Right ventricle myocardium superior (tissue), 1 donor: ENCODE results near the gene ARHGDIG. TPM values are rescaled to one million over a fixed set of nuclear protein-coding genes. Genes with fewer than 3 reads are reported as not detected.

Source experiments
- ATAC-seq: fragments of 200-7000 bp; cut with Tn5 transposase; one replicate; pipeline ENCODE4 v1.9.1; 2020; ENCODE audit warnings: mild to moderate bottlenecking; ENCODE audit not compliant: poor library complexity
- DNase-seq: peaks from one replicate; pipeline ENCODE4 v3.0.0-alpha.2; 2020
- intact Hi-C: fragments of 100-400 bp; cut with DNase I; formaldehyde crosslinking; loops from one replicate; pipeline ENCODE4 v1.11.2; 2022
- total RNA-seq: library from RNA; stranded (reverse); fragmentation: NEBNext Ultra II Directional; extraction: Animal tissue kit (Norgen Biotek cat#: 25700); gene quantifications from one replicate; pipeline ENCODE4 v1.2.1, GENCODE V29; 2021
- donor health status: DM: no; HTN: yes; CAD: no; lungs with severe emphysema.

Gene ARHGDIG
- total RNA-seq, 1 donor from 2014 or later, result 9.3 TPM

DNA sequence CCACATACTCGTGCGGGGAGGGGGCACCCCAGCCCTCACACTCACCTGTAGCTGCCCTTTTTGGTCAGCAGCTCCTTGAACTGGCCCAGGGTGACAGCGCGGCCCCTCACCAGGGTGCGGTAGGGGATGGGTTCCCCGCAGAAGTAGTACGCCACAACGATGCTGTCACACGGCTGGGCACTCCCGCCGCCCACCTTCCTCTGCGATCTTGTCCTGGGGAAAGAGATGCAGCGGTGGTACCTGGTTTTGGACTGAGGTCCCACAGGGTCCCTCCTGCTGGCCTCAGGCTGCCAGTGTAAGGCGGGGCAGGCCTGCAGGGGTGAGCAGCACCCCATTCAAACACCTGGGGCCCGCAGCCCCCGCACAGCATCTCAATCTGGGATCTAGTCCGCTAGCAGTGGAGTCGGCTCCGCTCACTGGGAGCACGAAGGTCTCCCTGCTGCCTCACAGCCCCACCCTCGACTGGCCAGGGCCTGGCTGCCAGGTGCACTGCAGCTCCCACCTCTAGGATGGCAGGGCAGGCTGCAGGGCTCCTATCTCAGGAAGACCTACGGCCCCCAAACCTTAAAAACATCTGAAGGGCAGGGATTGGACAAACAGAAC lies 9.1 kb downstream of the ARHGDIG start:
- DNase-seq (no peak), ATAC-seq (no peak)
- intact Hi-C loops, result no loop called here

- DNase-seq, result no peak
- intact Hi-C loops, result no loop called here
- ATAC-seq, result no peak
Observed at GRCh38 chr16:290015-290680, 9.8 kb downstream of the ARHGDIG start.

- intact Hi-C loops, result no loop called here
- ATAC-seq, result no peak
- no peak for DNase-seq
Observed at GRCh38 chr16:290681-291405, 10.5 kb downstream of the ARHGDIG start.

- ATAC-seq (no peak), DNase-seq (no peak)
- intact Hi-C loops, result no loop called here
Observed at GRCh38 chr16:291539-291938, 11.1 kb downstream of the ARHGDIG start.

- intact Hi-C loops, result no loop called here
Observed at GRCh38 chr16:293043-293775, 12.8 kb downstream of the ARHGDIG start.

DNA sequence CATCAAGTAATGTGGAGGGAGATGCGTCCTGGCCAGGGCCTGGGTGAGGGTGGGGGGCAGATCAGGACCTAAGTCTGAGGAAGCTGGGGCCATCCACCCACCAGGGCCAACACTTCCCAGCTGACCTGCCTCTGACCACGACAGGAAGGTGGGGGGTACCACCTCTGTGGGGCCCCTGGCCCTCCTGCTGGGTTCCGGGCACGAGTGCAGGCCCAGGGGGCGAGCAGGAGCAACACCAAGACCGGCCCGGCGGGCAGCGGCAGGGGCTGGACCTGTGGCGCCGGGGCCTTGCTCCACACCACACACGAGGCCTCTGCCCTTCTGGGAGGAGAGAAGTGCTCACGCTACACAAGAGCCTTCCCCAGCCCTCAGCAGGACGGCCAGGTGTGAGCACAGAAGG lies 15.9 kb downstream of the ARHGDIG start:
- ATAC-seq (no peak), DNase-seq (no peak)
- intact Hi-C loops, result no loop called here

More at GRCh38 chr16:293043-293775, 12.8 kb downstream of the ARHGDIG start:
- DNase-seq (no peak), ATAC-seq (no peak)

DNA sequence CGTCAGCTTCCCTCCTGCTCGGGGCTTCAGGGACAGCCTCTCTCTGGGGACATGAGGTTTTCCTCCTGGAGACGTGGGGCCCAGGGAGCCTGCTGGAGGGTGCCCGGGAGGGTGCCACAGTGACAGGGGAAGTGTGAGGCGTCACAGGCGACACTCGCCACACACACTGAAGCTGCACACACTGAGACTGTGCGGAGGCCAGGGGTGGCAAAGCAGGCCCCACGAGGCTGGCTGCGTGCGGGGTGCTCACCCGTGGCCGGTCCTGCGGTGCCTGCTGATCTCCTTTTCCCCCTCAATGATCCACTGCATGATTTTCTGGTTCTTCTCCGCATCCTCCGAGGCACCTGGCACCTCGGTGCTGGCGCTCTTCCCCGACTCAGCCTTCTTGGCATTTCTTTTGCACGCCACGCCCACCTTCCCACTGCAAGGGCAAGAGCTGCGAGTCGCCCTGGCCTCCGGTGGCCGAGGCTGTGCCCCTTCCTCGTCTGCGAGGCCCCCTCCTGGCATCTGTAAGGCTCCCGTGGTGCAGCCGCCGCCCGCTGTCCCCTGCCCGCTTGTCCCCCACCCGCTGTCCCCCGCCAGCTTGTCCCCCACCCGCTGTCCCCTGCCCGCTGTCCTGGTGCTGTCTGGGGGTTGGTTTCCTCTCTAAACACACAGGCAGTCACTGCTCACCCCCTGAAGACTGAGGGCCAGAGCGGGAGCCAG lies 16.6 kb downstream of the ARHGDIG start:
- intact Hi-C loops, result no loop called here
- DNase-seq, result no peak
- ATAC-seq, result no peak

GRCh38 chr16:297832-298231 lies 17.4 kb downstream of the ARHGDIG start:
- intact Hi-C loops, result no loop called here
- ATAC-seq, result no peak
- DNase-seq, result no peak

GRCh38 chr16:301235-301634 lies 20.8 kb downstream of the ARHGDIG start:
- no peak for DNase-seq
- intact Hi-C loops, result no loop called here

DNA sequence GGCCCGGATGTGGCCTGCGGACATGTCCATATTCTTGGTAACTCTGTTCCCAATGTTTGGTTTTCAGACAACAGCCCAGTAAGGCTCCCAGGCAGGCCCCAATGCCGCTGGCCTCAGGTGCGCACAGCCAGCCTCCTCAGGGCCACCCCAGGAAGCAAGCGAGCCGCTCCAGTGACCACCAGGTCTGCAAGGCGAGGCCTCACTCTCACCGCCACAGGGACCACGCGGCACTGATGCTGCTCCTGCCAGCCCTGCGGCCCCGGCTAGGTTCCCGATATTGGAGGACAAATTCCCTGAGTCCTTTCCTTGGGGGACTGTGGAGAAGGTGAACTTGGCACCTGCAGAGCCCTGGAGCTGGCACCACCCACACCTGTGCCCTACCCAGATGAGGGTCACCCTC lies 21.6 kb downstream of the ARHGDIG start:
- DNase-seq (no peak), ATAC-seq (no peak)
- intact Hi-C loops, result no loop called here

More at GRCh38 chr16:301235-301634, 20.8 kb downstream of the ARHGDIG start:
- no peak for ATAC-seq

DNA sequence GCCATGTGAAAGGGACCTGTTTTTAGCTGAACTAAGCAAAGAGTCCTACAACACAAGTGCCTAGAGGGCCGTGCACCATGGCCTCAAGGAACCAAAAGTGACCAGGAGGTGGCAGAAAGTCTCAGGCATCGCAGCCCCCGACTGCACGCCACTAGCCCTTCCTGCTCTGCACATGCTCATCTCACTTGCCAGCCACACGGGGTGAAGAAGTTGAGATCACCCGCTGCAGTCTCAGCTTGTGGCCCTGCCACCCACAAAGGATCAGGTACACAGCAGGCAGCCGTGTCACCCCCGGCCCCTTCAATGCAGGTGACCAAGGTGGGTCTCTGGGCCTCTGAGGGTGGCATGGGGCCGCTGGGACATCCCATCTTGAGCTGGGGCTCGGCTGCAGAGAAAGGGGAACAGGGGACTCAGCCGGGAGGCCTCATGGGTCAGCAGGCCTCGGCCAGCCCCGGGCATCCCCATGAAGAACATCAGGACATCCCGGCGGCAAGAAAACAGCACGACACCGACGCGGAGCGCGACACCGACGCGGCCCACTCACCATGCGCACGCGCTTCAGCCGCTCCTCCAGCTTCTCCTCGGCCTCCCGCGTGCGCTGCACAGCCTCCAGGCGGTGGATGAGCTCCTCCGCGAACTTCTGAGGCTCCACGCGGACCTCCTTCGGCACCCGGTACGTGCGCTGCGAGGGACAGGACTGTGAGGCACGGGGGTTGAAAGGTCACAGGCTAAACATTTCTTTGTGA lies 23.5 kb downstream of the ARHGDIG start:
- intact Hi-C loops, result no loop called here
- DNase-seq, result no peak
- no peak for ATAC-seq

GRCh38 chr16:305916-306626 lies 25.7 kb downstream of the ARHGDIG start:
- ATAC-seq (no peak), DNase-seq (no peak)

DNA sequence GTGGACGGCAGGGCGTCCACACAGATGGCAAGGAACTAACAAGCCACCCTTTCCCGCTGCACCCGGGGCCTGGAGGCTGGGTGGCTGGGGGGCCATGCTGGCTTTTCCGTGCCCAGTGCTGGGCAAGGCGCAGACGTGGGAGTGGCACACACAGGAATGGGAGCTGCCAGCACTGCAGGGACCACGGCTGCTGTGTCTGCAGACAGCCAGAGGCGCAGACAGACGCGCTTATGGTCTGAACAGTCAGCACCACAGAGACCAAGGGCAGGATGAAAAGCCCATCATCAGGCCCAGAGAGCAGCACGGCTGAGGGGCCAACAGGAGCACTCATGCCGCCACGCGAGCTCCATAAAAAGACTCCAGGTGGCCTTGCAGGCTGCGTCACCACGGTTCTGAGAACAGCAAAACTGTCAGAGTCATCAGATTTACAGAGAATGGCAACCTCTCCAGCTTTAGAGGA lies 26.6 kb downstream of the ARHGDIG start:
- ATAC-seq (no peak), DNase-seq (no peak)
- intact Hi-C loops, result no loop called here

More at GRCh38 chr16:305916-306626, 25.7 kb downstream of the ARHGDIG start:
- intact Hi-C loops, result no loop called here

GRCh38 chr16:307691-308312 lies 27.4 kb downstream of the ARHGDIG start:
- DNase-seq (no peak), ATAC-seq (no peak)
- intact Hi-C loops, result no loop called here

GRCh38 chr16:309476-309875 lies 29.1 kb downstream of the ARHGDIG start:
- ATAC-seq, result no peak
- intact Hi-C loops, result no loop called here
- DNase-seq, result no peak

DNA sequence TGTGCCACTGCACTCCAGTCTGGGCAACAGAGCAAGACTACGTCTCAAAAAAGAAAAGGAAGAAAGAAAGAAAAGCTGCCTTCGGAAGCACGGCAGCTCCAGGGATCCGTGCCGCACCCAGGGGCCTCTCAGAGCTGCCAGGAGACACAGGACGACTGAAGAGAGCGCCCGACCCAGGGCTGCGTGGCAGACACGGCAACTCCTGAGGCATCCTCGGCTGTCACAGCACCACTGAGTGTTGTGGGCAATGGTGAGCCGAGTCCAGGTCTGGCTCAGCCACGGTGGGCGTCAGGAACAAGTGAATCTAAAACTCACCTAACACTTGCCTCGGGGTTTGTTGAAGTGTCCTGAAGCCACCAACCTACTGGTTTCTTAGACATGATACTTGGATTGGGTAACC lies 31.3 kb downstream of the ARHGDIG start:
- intact Hi-C loops, result no loop called here
- DNase-seq, result no peak
- no peak for ATAC-seq

- DNase-seq, result no peak
Observed at GRCh38 chr16:314351-314750, 34.0 kb downstream of the ARHGDIG start.

More at GRCh38 chr16:314351-314750, 34.0 kb downstream of the ARHGDIG start:
- ATAC-seq, result no peak
- intact Hi-C loops, result no loop called here
